22Rv1 (cell line): ENCODE results near the gene POLD4.

Source experiments
- H3K27ac ChIP-seq: fragments of 450-650 bp; 2 replicates; pipeline ENCODE4 v1.5.1; 2017
- ZFX ChIP-seq: fragments of 450-650 bp; IDR thresholded peaks from 2 replicates; pipeline ENCODE4 v1.6.1; 2017; ENCODE audit warnings: antibody characterized with exemption, borderline replicate concordance
- TF ChIP-seq, protein P1 (sequence below): fragments of 450-650 bp; IDR thresholded peaks from 2 replicates; pipeline ENCODE4 v1.5.1; 2017; ENCODE audit warnings: mild to moderate bottlenecking

Gene POLD4

DNA sequence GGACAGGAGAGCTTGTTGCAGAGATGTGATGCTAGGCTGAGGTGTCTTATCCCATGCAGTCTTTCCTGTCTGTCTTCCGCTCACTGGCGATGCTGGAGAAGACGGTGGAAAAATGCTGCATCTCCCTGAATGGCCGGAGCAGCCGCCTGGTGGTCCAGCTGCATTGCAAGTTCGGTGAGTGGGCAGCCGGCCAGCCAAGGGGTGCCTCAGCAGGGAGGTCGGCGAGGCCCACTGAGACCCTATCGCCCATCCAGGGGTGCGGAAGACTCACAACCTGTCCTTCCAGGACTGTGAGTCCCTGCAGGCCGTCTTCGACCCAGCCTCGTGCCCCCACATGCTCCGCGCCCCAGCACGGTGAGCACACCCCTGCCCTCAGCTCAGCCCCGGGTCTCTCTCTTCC, 40.1 kb upstream of the POLD4 start:
- no peak for TF ChIP-seq ZFX
- TF ChIP-seq, protein P1, sequence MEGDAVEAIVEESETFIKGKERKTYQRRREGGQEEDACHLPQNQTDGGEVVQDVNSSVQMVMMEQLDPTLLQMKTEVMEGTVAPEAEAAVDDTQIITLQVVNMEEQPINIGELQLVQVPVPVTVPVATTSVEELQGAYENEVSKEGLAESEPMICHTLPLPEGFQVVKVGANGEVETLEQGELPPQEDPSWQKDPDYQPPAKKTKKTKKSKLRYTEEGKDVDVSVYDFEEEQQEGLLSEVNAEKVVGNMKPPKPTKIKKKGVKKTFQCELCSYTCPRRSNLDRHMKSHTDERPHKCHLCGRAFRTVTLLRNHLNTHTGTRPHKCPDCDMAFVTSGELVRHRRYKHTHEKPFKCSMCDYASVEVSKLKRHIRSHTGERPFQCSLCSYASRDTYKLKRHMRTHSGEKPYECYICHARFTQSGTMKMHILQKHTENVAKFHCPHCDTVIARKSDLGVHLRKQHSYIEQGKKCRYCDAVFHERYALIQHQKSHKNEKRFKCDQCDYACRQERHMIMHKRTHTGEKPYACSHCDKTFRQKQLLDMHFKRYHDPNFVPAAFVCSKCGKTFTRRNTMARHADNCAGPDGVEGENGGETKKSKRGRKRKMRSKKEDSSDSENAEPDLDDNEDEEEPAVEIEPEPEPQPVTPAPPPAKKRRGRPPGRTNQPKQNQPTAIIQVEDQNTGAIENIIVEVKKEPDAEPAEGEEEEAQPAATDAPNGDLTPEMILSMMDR, result no peak
- H3K27ac ChIP-seq, result peak overlapping the region; percentile 89; the same call in 1 of the 2 replicates

DNA sequence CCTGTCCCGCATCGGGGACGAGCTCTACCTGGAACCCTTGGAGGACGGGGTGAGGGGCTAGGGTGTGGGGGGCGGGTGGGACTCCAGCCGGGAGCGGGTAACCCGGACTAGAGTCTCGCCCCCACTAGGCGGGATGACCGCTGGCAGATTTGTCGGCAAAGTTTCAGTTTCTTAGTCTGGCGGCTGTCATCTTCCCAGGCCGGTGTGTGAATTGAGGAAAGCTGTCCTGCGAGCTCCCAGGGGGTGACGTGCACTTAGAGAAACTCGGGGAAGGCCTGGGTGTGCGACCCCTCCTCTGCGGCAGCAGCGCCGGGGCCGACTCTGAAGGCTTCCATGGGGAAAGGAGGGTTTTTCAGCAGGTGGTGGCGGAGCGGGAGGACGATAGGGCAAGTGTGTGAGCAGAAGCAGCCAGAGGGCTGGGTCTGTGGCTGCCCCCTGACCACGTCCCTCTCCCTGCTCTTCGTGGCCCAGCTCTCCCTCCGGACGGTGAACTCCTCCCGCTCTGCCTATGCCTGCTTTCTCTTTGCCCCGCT, 38.9 kb upstream of the POLD4 start:
- H3K27ac ChIP-seq, result peak overlapping the region; percentile 89
- TF ChIP-seq, protein P1, result no peak
- no peak for TF ChIP-seq ZFX

DNA sequence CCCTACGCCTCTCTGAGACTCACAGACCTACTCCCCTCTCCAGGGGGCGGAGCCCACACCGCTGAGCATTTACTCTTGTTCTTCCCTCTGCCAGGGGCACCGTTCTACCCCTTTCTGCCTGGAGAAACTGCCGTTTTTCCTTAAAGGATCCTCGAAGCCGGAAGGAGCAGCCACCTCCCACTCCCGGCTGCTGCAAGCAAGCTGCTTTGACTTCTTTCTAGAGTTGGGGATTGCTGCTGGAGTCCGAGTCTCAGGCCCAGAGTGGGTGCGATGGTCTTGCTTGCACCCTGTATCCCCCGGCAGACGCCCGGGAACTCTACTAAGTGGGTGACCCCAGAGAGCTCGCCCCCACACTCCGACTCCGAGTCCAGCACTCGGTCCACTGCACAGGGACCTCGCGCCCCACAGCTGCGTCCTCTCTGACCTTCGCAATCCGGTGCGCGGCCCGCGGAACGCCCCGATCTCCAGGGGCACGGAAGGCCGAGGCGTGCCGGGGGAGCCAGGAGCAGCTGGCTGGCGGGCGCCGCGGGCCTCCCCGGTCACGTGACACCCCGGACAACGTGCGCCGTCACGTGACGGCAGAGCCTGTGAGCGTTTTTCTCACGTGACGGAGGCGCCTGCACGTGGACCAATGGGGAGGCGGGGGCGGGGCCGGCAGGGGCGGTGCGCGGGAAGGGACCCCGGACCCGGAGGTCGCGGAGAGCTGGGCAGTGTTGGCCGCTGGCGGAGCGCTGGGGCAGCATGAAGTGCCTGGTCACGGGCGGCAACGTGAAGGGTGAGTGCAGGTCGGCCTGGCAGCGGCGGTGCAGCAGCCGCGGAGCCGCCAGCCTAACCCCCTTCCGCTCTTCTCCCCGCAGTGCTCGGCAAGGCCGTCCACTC, 38.2 kb upstream of the POLD4 start, which contains the start of gene RAD9A:
Gene RAD9A, plus strand, starts transcription at position 683 of the 879 bp plus-strand sequence. Its CDS starts 59 bp downstream, at position 742.
- TF ChIP-seq, protein P1, result no peak
- no peak for TF ChIP-seq ZFX
- H3K27ac ChIP-seq, result peak within 1 kb of the TSS; percentile 89

DNA sequence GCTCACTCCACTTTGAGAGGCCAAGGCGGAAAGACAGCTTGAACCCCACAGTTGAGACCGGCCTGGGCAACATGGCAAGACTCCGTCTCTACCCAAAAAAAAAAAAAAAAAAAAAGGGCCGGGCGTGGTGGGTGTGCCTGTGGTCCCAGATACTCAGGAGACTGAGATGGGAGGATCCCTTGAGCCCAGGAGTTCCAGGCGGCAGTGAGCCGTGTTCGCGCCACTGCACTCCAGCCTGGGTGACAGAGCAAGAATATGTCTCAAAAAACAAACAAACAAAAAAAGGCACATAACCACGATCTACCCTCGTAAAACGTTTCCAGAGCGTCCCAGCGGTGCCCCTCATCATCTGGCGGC, 37.6 kb upstream of the POLD4 start:
- H3K27ac ChIP-seq, result peak overlapping the region; percentile 89
- TF ChIP-seq, protein P1, result no peak
- TF ChIP-seq ZFX, result no peak

DNA sequence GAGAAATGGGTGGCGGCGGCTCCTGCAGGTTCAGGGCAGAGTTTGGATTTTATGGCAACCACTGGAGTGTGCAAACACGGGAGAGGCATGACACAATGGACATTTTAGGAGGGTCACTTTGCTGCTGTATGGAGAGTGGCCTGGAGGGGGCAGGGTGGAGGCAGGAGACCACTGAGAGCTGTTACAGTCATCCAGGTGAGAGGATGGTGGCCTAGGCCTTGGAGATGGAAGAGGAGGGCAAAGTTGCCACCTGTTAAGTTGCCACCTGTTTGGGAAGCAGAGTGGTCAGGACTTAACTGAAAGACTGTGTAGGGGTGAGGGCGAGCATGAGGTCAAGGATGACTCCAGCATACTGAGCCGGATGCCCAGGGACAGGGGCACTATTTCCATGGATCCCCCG, 36.1 kb upstream of the POLD4 start:
- H3K27ac ChIP-seq, result peak overlapping the region; percentile 12; the same call in 1 of the 2 replicates

DNA sequence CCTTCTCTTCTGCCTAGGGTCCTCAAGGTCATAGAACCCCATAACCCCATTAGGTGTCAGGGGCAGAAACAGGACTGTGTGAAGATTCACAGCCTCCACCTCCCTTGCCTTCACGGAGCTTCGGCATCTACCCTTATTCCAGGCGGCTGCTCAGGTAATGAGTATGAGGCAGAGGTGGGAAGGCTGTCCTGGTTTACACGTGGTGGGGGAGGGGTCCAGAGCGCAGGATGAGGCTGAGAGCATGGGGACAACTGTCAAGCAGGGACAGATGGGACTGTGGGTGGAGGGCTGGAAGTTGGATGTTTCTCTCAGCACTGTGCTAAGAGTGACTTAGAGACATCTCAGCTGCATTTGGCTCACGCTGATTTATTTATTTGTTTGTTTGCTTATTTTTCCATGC, 34.2 kb upstream of the POLD4 start:
- no peak for TF ChIP-seq ZFX
- TF ChIP-seq, protein P1, result no peak

More for the DNA sequence above, 36.1 kb upstream of the POLD4 start:
- no peak for TF ChIP-seq ZFX
- TF ChIP-seq, protein P1, result peak; percentile 75

DNA sequence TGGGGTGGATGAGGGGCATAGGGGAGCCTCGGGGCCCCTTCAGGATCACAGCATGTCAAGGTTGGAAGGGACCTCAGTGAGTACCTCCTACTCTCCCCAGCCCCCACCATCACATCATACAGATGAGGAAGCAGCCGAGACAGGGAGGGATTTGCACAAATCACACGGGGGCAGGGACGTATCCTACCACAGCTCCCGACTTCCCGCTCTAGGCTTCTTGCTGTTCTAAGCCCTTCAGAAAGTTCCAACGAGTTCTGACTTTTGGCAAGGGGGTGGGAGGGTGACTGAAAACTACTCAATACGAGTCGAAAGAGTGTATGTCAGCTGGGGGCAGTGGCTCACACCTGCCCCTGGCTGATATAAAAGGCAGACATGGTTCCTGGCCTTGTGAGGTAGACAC, 33.7 kb upstream of the POLD4 start:
- H3K27ac ChIP-seq, result no peak overlapping the region

More for the DNA sequence above, 34.2 kb upstream of the POLD4 start:
- no peak overlapping the region for H3K27ac ChIP-seq

More for the DNA sequence above, 33.7 kb upstream of the POLD4 start:
- TF ChIP-seq, protein P1, result no peak
- TF ChIP-seq ZFX, result no peak
